NCI-H69 (cell line): Measurements from ENCODE around the gene C20orf141.
"Not testable (repeated sequence)": the region's sequence is repeated elsewhere in the genome, so short reads cannot be mapped to it uniquely, and the experiment has no call there.

Experiments
- DNase-seq: peaks from one replicate; lab custom pipeline; 2025; lab: John Stamatoyannopoulos, UW

The C20orf141 gene

GRCh38 chr20:2799688-2800520, 14.9 kb upstream of the C20orf141 start:
- peak; percentile 45 for DNase-seq

GRCh38 chr20:2800521-2801285, 14.1 kb upstream of the C20orf141 start, which contains the start of gene CPXM1:
Gene CPXM1, minus strand, starts transcription at chr20:2800627. Its CDS starts 55 bp downstream, at chr20:2800572.
- DNase-seq, result peak; percentile 42

GRCh38 chr20:2801286-2801728, 13.5 kb upstream of the C20orf141 start:
- DNase-seq, result peak; percentile 15

GRCh38 chr20:2804041-2804828, 10.6 kb upstream of the C20orf141 start:
- no peak for DNase-seq

DNA sequence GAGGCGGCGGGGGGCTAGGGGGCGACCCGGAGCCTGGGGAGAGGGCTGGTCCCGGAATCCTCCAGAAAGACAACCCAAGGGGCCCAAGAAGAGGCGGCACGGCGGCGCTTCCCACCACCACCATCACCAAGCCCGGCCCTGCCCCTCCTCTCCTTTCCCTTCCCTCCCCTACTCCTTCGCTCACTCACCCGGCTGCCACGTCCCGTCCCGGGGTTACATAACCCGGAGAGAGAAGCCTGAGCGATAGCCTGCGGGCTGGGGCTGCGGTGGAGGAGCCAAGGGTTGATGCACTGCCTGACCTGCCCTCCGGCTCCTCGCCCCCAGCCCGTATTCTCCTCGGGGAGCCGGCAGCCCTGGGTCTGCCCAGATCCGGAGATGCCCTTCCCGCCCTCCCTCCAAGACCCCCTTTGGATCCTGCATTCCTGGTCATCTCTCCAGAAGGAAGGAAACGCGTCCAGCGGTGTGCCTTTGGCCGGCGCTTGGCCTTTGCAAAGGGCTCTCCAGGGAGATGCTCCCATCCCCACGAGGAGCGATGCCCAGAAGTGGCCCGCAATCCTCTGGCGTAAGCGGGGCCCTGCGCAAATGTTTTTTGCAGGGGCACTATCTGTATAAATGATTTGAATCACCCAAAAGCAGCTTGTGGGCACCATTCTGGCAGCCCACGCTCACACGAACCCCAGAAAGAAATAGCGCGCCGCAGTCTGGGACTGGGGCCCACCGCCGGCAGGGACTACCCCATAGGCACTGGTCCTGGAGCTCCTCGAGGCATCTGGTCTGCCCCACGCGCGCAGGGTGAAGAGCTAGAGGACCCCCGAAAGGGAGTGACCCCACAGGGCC, 9.7 kb upstream of the C20orf141 start:
- DNase-seq, result no peak

DNA sequence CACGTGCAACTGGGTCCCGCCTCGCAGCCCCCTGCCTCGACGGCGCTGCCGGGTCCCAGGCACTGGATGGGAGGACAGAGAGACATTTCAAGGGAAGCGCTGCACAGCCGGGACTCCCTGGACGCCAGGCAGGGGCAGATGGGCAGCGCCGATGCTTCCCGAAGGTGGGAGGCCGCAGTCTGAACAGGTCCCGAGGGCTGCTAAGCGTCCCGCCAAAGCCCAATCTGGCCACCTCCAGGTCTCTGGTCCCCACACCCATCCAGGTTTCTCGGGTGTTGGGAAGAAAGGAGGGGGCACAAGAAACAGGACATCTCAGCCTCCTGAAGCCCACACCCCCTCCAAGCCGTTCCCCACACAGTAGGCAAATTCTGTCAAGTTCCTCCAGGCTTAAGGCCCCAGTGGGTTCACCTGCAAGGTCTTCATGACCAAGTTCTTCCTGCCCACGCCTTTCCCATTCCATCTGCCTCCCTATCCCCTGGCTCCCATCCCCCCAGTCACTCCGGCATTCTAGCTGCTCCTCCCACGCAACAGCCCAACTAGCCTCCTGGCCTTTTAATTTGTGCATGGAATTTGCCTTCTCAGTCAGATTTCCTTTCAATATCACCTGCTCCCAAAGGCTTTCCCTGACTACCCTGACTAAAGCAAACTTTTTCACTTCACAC, 9.0 kb upstream of the C20orf141 start:
- no peak for DNase-seq

- DNase-seq, result no peak
These were observed 8.5 kb upstream of the C20orf141 start for GRCh38 chr20:2806351-2806701.

- no peak for DNase-seq
These were observed 7.8 kb upstream of the C20orf141 start for GRCh38 chr20:2807019-2807418.

DNA sequence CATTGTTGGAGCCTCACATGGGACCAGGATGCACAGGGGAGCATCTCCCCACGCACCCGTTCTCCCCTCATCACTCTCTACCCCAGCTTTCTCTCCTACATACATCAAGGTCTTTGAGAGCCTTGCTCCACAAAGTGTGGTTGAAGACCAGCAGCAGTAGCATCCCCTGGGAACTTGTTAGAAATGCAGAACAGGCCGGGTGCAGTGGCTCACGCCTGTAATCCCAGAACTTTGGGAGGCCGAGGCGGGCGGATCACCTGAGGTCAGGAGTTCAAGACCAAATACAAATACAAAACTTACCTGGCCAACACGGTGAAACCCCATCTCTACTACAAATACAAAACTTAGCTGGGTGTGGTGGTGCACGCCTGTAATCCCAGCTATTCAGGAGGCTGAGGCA, 6.9 kb upstream of the C20orf141 start:
- DNase-seq, result not testable (repeated sequence)

DNA sequence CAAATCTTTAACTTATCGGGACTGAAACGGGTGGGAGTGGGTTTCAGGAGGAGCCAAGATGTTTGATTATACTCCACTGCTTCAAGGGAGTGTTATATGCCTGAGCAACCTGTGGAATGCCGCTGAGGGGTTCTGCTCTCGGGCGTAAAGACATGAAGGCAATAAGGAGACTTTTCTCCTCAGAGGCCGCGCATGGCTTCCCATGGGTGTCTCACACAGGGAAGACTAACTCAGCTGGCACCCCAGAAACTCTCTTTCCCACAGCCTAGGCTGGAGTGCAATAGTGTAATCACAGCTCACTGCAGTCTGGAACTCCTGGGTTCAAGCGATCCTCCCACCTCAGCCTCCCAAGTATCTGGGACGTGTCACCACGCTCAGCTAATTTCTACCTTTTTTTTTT, 5.1 kb upstream of the C20orf141 start:
- DNase-seq, result no peak

DNA sequence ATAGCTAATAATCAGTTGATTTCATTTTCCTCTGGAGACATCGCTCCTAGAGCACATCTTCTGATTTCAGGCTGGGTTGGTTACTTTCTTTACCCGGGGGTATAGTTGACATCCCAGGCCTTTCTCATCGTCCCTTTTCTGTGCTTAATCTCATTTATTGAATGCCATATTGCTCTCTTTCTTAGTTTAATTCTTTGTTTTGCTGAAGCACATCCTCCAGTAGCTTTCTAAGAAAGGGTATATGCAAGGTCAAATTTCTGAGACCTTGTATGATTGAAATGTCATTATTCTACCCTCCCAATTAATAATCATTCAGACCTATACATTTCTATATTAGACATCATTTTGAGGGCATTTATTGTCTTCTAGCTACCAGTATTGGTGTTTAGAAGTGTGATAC, 2.6 kb upstream of the C20orf141 start:
- DNase-seq, result no peak

- peak; percentile 32 for DNase-seq
These were observed 711 bp upstream of the C20orf141 start for GRCh38 chr20:2814076-2814475.

DNA sequence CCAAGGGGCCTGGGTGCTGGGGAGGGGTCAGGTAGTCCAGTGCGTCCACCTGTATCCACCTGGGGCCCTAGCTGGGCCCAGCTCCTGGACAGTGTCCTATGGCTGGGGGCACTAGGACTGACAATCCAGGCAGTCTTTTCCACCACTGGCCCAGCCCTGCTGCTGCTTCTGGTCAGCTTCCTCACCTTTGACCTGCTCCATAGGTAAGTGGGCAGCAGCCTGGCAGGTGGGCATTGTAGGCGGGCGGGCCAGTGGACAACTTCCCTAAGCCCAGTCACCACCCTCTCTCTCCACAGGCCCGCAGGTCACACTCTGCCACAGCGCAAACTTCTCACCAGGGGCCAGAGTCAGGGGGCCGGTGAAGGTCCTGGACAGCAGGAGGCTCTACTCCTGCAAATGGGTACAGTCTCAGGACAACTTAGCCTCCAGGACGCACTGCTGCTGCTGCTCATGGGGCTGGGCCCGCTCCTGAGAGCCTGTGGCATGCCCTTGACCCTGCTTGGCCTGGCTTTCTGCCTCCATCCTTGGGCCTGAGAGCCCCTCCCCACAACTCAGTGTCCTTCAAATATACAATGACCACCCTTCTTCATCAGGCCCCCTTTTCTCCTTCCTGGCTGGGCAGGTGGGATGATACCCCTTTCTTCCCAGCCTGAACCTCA, 584 bp downstream of the C20orf141 start:
- no peak for DNase-seq

- DNase-seq, result no peak
These were observed 1.3 kb downstream of the C20orf141 start, which contains the start of gene TMEM239 for GRCh38 chr20:2816030-2816582. Gene TMEM239, plus strand, starts transcription at chr20:2816364. Its CDS starts 191 bp downstream, at chr20:2816555.

DNA sequence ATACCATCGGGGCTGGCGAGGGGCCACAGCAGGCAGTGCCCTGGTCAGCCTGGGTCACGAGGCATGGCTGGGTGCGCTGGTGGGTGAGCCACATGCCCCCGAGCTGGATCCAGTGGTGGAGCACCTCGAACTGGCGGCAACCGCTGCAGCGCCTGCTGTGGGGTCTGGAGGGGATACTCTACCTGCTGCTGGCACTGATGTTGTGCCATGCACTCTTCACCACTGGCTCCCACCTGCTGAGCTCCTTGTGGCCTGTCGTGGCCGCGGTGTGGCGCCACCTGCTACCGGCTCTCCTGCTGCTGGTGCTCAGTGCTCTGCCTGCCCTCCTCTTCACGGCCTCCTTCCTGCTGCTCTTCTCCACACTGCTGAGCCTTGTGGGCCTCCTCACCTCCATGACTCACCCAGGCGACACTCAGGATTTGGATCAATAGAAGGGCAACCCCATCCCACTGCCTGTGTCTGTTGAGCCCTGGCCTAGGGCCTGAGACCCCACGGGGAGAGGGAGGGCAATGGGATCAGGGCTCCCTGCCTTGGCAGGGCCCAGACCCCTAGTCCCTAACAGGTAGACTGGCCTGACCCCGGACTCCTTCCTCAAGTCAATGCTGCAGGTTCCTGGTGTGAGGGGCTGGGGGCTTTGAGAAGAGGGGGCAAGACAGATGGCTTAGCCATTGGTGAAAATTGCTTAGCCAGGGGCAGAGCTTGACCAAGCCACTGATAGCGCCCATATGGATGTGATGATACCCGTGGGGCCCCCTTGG, 2.0 kb downstream of the C20orf141 start:
- peak; percentile 21 for DNase-seq

GRCh38 chr20:2817341-2817726, 2.5 kb downstream of the C20orf141 start:
- DNase-seq, result no peak

DNA sequence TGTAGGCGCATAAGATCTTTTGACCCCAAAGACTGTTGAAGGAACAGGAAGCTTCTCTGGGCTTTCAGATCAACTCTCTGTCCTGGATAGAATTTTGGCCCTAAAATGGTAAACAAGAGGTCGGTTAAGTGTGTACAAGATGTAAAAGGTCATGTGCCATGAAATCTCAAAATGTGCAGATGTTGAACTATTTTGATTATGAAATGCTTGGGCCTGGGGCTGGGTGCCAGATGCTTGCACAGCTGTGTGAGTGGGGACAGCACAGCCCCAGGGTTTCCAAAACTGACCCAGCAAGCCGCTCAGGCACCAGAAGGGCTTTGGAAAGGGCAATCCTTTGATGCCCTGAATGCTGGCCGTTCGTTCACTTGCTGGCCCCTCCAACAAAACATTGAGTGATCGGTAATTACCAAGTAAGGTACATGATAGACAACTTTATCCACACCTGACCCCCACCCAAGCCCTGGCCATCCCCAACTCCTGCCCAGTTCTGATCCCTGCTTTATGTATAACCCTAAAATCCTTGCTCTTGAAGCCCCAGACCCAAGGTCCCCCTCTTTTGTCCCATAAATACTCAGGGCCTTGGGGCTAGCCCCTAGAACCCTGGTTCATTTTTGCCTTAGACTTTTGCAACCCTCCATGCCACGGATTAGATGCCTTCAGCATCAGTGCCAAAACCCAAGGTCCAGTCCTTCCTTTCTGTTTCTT, 3.3 kb downstream of the C20orf141 start:
- no peak for DNase-seq

DNA sequence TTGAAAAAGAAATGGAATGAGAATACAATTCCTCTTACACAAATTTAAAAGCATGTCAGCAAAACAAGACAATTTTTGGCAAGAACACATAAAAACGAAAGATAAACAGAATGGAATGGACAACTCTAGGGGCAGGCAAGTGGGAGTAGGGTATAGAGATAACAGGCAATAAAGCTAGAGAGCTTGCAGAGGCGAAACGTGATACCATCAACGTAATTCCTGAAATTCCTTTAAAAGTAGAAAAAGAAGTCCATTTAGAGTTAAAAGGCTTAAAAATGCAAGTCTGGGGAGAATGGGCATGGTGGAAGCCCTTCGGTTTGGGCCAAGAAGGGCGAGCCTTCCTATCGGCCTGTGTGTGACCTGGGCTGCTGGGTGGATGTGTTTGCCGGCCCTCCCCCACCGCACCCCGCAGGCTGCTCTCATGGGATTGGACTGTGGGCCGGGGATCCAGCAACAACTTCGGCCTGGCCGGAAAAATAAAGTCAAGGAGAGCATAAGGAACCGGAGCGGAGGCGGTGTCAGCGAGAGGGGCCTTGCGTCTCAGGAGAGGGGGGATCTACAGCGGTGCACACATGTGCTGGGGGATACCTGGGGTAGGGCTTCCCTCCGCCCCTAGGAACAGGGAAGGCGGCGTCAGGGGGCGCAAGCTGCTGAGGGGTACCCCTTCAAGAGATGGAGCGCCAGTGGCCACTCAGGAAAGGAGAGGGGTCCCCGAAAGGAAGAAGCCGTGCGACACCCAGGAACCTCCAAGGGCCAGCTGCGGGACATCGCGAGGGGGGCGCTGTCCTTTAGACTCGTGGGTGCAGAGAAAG, 5.5 kb downstream of the C20orf141 start:
- DNase-seq, result no peak
